GM23338 (cell line): ENCODE data around the gene SNTB2. TPM values are rescaled to one million over a fixed set of nuclear protein-coding genes. Genes with fewer than 3 reads are reported as not detected.

Experiments used
- ATAC-seq: fragments of 200-7000 bp; cut with Tn5 transposase; 3 replicates; pipeline ENCODE4 v1.9.1; 2020
- DNase-seq: peaks from one replicate; pipeline ENCODE4 v3.0.0-alpha.2; 2015; ENCODE audit warnings: low spot score
- H2AFZ ChIP-seq: fragments of 200-600 bp; sonication (generic); 2 replicates; pipeline ENCODE4 v1.8.0; 2016; ENCODE audit warnings: antibody characterized with exemption, mild to moderate bottlenecking, moderate library complexity
- H3F3A ChIP-seq: fragments of 200-600 bp; sonication (generic); replicated peaks from 2 replicates; pipeline ENCODE4 v1.8.0; 2017; ENCODE audit warnings: antibody characterized with exemption, mixed run types, low read depth
- H3K27ac ChIP-seq: fragments of 200-600 bp; sonication (generic); 2 replicates; pipeline ENCODE4 v1.6.1; 2016; ENCODE audit warnings: low read depth
- H3K27me3 ChIP-seq: fragments of 200-600 bp; sonication (generic); 2 replicates; pipeline ENCODE4 v1.8.0; 2016; ENCODE audit warnings: mild to moderate bottlenecking, mixed run types, moderate library complexity; ENCODE audit not compliant: insufficient read depth
- H3K36me3 ChIP-seq: fragments of 200-600 bp; sonication (generic); 2 replicates; pipeline ENCODE4 v1.8.0; 2016; ENCODE audit warnings: mild to moderate bottlenecking; ENCODE audit not compliant: insufficient read depth
- H3K4me1 ChIP-seq: fragments of 200-600 bp; sonication (generic); 2 replicates; pipeline ENCODE4 v1.8.0; 2016; ENCODE audit warnings: mild to moderate bottlenecking, moderate library complexity; ENCODE audit not compliant: insufficient read depth
- H3K4me2 ChIP-seq: fragments of 200-600 bp; sonication (generic); 2 replicates; pipeline ENCODE4 v1.7.1; 2017; ENCODE audit warnings: mixed run types
- H3K4me3 ChIP-seq: fragments of 200-600 bp; sonication (generic); 2 replicates; pipeline ENCODE4 v1.6.1; 2016; ENCODE audit warnings: mixed run types
- H3K79me2 ChIP-seq: fragments of 200-600 bp; sonication (generic); replicated peaks from 2 replicates; pipeline ENCODE4 v1.8.0; 2017; ENCODE audit warnings: mild to moderate bottlenecking; ENCODE audit not compliant: insufficient read depth
- H3K9me2 ChIP-seq: fragments of 200-600 bp; sonication (generic); 2 replicates; pipeline ENCODE4 v1.8.0; 2017; ENCODE audit not compliant: insufficient read depth
- H4K20me1 ChIP-seq: fragments of 200-600 bp; sonication (generic); replicated peaks from 2 replicates; pipeline ENCODE4 v1.8.0; 2017; ENCODE audit warnings: mild to moderate bottlenecking; ENCODE audit not compliant: insufficient read depth
- H3K27ac Mint-ChIP-seq: 2 replicates; pipeline ENCODE4 v1.8.0; 2020; ENCODE audit warnings: inconsistent platforms, mild to moderate bottlenecking, moderate library complexity, mixed read lengths
- H3K27me3 Mint-ChIP-seq: 3 replicates; pipeline ENCODE4 v1.8.0; 2022; ENCODE audit warnings: low read depth, mild to moderate bottlenecking, moderate library complexity, mixed read lengths, inconsistent platforms; ENCODE audit not compliant: insufficient read depth, poor library complexity
- H3K36me3 Mint-ChIP-seq: 3 replicates; pipeline ENCODE4 v1.8.0; 2021; ENCODE audit warnings: low read depth, mild to moderate bottlenecking, inconsistent platforms, moderate library complexity, mixed read lengths
- H3K4me1 Mint-ChIP-seq: 3 replicates; pipeline ENCODE4 v1.8.0; 2020; ENCODE audit warnings: mild to moderate bottlenecking, inconsistent platforms, mixed read lengths
- H3K4me3 Mint-ChIP-seq: 3 replicates; pipeline ENCODE4 v1.8.0; 2021; ENCODE audit warnings: moderate library complexity, mild to moderate bottlenecking, inconsistent platforms, mixed read lengths
- H3K9me3 Mint-ChIP-seq: 3 replicates; pipeline ENCODE4 v1.8.0; 2020; ENCODE audit warnings: moderate library complexity, mild to moderate bottlenecking, inconsistent platforms, mixed read lengths
- CREB1 ChIP-seq: fragments of 250-450 bp; sonication (Bioruptor Pico); IDR thresholded peaks from 2 replicates; pipeline ENCODE4 v1.5.0; 2020; ENCODE audit warnings: low read depth, mild to moderate bottlenecking, moderate library complexity
- CTCF ChIP-seq, 2 experiments: fragments of 200-600 bp in 1 of 2; sonication (generic) in 1 of 2; conservative IDR thresholded peaks; 2 replicates each; pipeline versions ENCODE4 v1.5.1 to v1.6.1; 2016 to 2017; ENCODE audit warnings: antibody characterized with exemption in 2 of 2, low read depth in 2 of 2, mild to moderate bottlenecking in 2 of 2, moderate library complexity in 1 of 2
- ETS1 ChIP-seq: IDR thresholded peaks from 2 replicates; pipeline ENCODE4 v1.6.1; 2016; ENCODE audit warnings: antibody characterized with exemption
- EZH2 ChIP-seq: fragments of 200-600 bp; sonication (generic); IDR thresholded peaks from one replicate; pipeline ENCODE4 v1.8.0; 2017; ENCODE audit warnings: antibody characterized with exemption, mild to moderate bottlenecking, low read depth; ENCODE audit not compliant: unreplicated experiment
- EZH2phosphoT487 ChIP-seq: fragments of 200-600 bp; sonication (generic); IDR thresholded peaks from one replicate; pipeline ENCODE4 v1.8.1; 2018; ENCODE audit warnings: antibody characterized with exemption; ENCODE audit not compliant: unreplicated experiment
- JUNB ChIP-seq: IDR thresholded peaks from one replicate; pipeline ENCODE4 v1.6.1; 2016; ENCODE audit warnings: antibody characterized with exemption; ENCODE audit not compliant: unreplicated experiment
- NANOG ChIP-seq: IDR thresholded peaks from 2 replicates; pipeline ENCODE4 v1.6.1; 2016; ENCODE audit warnings: antibody characterized with exemption, borderline replicate concordance
- POLR2AphosphoS5 ChIP-seq: IDR thresholded peaks from 2 replicates; pipeline ENCODE4 v1.6.1; 2016; ENCODE audit warnings: antibody characterized with exemption, low read depth
- REST ChIP-seq: IDR thresholded peaks from one replicate; pipeline ENCODE4 v1.6.1; 2018; ENCODE audit warnings: antibody characterized with exemption; ENCODE audit not compliant: unreplicated experiment
- STAT1 ChIP-seq: IDR thresholded peaks from one replicate; pipeline ENCODE4 v1.6.1; 2016; ENCODE audit warnings: antibody characterized with exemption; ENCODE audit not compliant: unreplicated experiment
- ZNF114 ChIP-seq: fragments of 250-450 bp; sonication (Bioruptor Pico); IDR thresholded peaks from 2 replicates; pipeline ENCODE4 v1.5.0; 2020; ENCODE audit warnings: mild to moderate bottlenecking, moderate library complexity
- ZNF331 ChIP-seq: fragments of 250-450 bp; sonication (Bioruptor Pico); IDR thresholded peaks from 2 replicates; pipeline ENCODE4 v1.5.0; 2020; ENCODE audit warnings: low read depth, mild to moderate bottlenecking, moderate library complexity
- ZNF462 ChIP-seq: fragments of 250-450 bp; sonication (Bioruptor Pico); IDR thresholded peaks from 2 replicates; pipeline ENCODE4 v1.5.0; 2020; ENCODE audit warnings: mild to moderate bottlenecking, moderate library complexity
- polyA plus RNA-seq: library from polyadenylated mRNA; unstranded; fragments of >200 nt; fragmentation: Nextera tagmentation; extraction: Ambion mirVana; gene quantifications from 2 replicates; pipeline ENCODE4 v1.2.1, GENCODE V29; 2016
- total RNA-seq: library from RNA; depleted of rRNA; stranded (reverse); fragments of >200 nt; shearing (Covaris generic); gene quantifications from 2 replicates; pipeline ENCODE4 v1.2.3, GENCODE V29; 2014

The SNTB2 gene
- total and polyA plus RNA-seq, 2 experiments from 2014 or later = 4.8 to 42.7 TPM

- no peaks in the 10 kb centered on the region for H3K27me3 ChIP-seq
- H3K36me3 Mint-ChIP-seq = peaks cover 15% of the 10 kb centered on the region
- no peak overlapping the region for H2AFZ ChIP-seq
- no peaks in the 10 kb centered on the region for H3K9me2 ChIP-seq
- 0 out of 2 replicates have a peak overlapping the region, but pooled peaks have one; percentile 11 for H3K27ac ChIP-seq
- H3K27ac Mint-ChIP-seq = no peak overlapping the region
- H3F3A ChIP-seq = no peaks in the 10 kb centered on the region
- H4K20me1 ChIP-seq = peaks cover 8% of the 10 kb centered on the region; the same call in 1 of the 2 replicates
- no peaks in the 10 kb centered on the region for H3K9me3 Mint-ChIP-seq
- H3K4me1 Mint-ChIP-seq = no peaks in the 10 kb centered on the region
- H3K79me2 ChIP-seq = no peaks in the 10 kb centered on the region
- TF ChIP-seq EZH2phosphoT487 = no peak
- no peak for TF ChIP-seq POLR2AphosphoS5
- no peak for TF ChIP-seq STAT1
- TF ChIP-seq ZNF114 (CRISPR knock-in tag) = no peak
- no peak for TF ChIP-seq REST
- no peak for TF ChIP-seq NANOG
- no peak for TF ChIP-seq CTCF (conservative IDR thresholded peaks at IDR 0.05; ENCODE audit: low read depth in 2 of 2)
- no peak for TF ChIP-seq ETS1
- no peak for TF ChIP-seq JUNB
- TF ChIP-seq CREB1 (CRISPR knock-in tag) = no peak
- TF ChIP-seq ZNF331 (CRISPR knock-in tag) = no peak
- TF ChIP-seq EZH2 = no peak
- TF ChIP-seq ZNF462 (CRISPR knock-in tag) = no peak
- H3K4me1 ChIP-seq = no peaks in the 10 kb centered on the region
- ATAC-seq = no peak
- H3K4me2 ChIP-seq = no peak overlapping the region
- H3K4me3 Mint-ChIP-seq = no peak overlapping the region
- H3K4me3 ChIP-seq = no peak overlapping the region
- no peaks in the 10 kb centered on the region for H3K27me3 Mint-ChIP-seq
- no peaks in the 10 kb centered on the region for H3K36me3 ChIP-seq
- no peak for DNase-seq
These were observed 80.7 kb downstream of the SNTB2 start for GRCh38 chr16:69267633-69268032.
